AML-193 (cell line): ENCODE measurements around the gene TRPM3.

ENCODE experiments used
- DNase-seq, 2 experiments: peaks; one replicate each; lab custom pipeline; 2025; lab: John Stamatoyannopoulos, UW

TRPM3 gene

GRCh38 chr9:70887826-70888225 lies 233.6 kb downstream of the TRPM3 start:
- DNase-seq, result no peak

GRCh38 chr9:70883963-70884793 lies 237.2 kb downstream of the TRPM3 start:
- DNase-seq, result no peak

- no peak for DNase-seq
Observed at GRCh38 chr9:70883056-70883455, 238.4 kb downstream of the TRPM3 start.

GRCh38 chr9:70881333-70881732 lies 240.1 kb downstream of the TRPM3 start:
- DNase-seq, result no peak

GRCh38 chr9:70880535-70880934 lies 240.9 kb downstream of the TRPM3 start:
- DNase-seq, result no peak

GRCh38 chr9:70878576-70878975 lies 242.8 kb downstream of the TRPM3 start:
- DNase-seq, result no peak

- no peak for DNase-seq
Observed at GRCh38 chr9:70874451-70874850, 247.0 kb downstream of the TRPM3 start.

GRCh38 chr9:70873506-70873905 lies 247.9 kb downstream of the TRPM3 start:
- no peak for DNase-seq

- no peak for DNase-seq
Observed at GRCh38 chr9:70868661-70869652, 252.5 kb downstream of the TRPM3 start.

- no peak for DNase-seq
Observed at GRCh38 chr9:70868041-70868440, 253.4 kb downstream of the TRPM3 start.

- DNase-seq, result peak; percentile 3 to 4
Observed at GRCh38 chr9:70865471-70865870, 255.9 kb downstream of the TRPM3 start.

- no peak for DNase-seq
Observed at GRCh38 chr9:70861797-70862196, 259.6 kb downstream of the TRPM3 start.

GRCh38 chr9:70861376-70861775 lies 260.0 kb downstream of the TRPM3 start:
- no peak for DNase-seq

GRCh38 chr9:70859694-70860093 lies 261.7 kb downstream of the TRPM3 start:
- no peak for DNase-seq

GRCh38 chr9:70856411-70856810 lies 265.0 kb downstream of the TRPM3 start:
- no peak for DNase-seq

GRCh38 chr9:70852711-70853240 lies 268.6 kb downstream of the TRPM3 start:
- DNase-seq, result no peak

- DNase-seq, result no peak
Observed at GRCh38 chr9:70840266-70840665, 281.2 kb downstream of the TRPM3 start.

GRCh38 chr9:70835323-70835722 lies 286.1 kb downstream of the TRPM3 start:
- no peak for DNase-seq

- DNase-seq, result no peak
Observed at GRCh38 chr9:70832492-70832891, 288.9 kb downstream of the TRPM3 start.

- no peak for DNase-seq
Observed at GRCh38 chr9:70830618-70831017, 290.8 kb downstream of the TRPM3 start.

GRCh38 chr9:70829591-70830265 lies 291.7 kb downstream of the TRPM3 start:
- no peak for DNase-seq

GRCh38 chr9:70826562-70826961 lies 294.9 kb downstream of the TRPM3 start:
- no peak for DNase-seq
